Left forelimb (tissue), 1 donor: ENCODE measurements around the gene ANKRD33B.
"Not testable (repeated sequence)": the region's sequence is repeated elsewhere in the genome, so short reads cannot be mapped to it uniquely, and the experiment has no call there.

Source experiments
- DNase-seq: peaks from one replicate; pipeline ENCODE4 v3.0.0-alpha.2; 2018; ENCODE audit warnings: low spot score

ANKRD33B gene

DNA sequence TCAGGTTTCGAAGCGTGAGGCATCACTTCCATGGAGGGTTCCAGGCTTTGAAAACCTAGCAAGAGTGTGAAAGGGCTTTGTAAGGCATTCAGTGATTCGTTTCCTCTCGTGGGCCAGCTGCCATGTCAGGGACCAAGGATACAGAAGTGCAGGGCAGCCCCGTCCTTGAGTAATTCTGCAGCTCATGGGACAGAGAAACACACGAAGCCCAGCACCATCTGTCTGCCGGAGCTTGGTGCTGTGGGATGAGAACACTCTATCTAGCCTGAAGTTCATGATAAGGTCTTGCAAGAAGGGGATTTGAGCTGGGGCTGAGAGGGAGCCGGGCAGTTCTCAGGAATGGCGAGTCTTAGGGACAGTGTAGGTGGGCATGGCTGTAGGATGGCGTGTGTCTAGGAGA, 55.8 kb downstream of the ANKRD33B start:
- DNase-seq: no peak

DNA sequence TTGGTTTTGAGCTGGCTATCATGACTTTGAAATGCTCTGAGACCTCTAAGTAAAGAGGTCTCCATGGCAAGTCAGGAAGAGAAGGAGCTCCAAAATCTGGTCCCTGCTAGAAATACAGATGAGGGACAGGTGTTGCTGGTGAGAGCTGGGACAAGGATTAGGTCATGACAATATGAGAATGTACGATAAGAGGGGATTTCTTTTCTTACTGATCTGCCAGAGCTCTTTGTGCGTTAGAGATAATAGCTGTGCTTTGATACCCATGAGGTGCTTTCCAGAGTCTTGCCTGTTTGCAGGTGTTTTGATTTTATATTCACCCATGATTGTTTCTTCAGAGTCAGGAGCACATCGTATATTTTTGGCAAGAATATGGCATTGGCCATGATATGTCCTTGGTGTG, 56.5 kb downstream of the ANKRD33B start:
- DNase-seq: no peak

DNA sequence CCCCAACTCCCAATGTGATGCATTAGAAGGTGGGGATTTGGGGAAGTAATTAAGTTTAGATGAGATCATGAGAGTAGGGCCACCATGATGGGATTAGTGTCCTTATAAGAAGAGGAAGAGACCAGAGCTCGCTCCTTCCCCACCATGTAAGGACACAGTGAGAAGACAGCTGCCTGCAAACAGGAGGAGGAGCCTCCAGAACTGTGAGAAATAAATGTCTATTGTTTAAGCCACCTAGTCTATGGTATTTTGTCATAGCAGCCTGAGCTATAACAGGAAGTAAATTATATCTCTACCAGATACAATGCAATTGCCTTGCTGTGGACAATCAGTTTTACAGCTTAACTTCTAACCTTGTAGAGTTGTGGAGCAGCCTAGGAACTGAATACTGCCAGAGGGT, 58.0 kb downstream of the ANKRD33B start:
- no peak for DNase-seq

DNA sequence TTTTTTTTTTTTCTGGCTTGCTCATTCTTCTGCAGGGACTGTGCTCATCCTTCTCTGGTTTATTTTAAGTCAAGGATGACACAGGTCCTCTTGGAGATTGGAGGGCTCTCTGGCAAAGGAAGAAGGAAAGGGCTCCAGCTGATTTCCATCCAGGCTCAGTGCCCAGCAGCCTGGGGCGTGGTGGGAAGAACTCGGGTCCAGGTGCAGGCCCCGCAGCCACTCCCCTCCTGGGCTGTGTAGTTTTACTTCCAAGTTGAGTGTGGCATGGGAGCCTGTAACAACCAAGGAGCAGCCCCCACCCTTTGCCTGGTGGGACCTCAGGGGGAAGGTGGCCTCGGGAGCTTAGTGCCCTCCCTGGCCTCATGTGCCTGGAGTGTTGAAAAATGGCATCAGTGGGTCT, 58.9 kb downstream of the ANKRD33B start:
- DNase-seq: no peak

DNA sequence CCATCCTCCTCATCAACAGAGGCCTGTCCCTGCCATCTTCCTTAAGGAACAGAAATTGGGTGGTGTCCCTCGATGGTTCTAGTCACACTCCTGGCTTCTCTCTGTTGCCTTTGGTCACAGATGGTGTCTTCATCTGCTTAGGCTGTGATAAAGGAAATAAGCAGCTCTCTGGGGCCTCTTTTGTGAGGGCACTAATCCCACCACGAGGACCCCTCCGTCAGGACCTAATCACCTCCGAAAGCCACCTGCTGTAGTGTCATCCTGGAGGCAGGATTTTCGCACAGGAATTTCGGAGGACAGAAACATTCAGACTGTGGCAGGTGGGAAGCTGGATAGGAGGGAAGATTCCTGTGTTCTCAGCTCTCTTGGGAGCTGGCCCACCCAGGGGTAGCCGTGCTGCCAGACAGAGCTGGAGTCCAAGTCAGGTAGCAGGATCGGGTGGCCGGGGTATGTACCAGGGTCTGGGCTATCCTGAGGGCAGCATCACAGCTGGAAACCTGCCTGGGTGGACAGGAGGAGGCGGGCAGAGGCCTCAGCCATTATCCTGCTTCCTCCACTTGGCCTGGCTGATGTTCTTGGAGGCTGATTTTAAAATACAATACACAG, 59.5 kb downstream of the ANKRD33B start:
- DNase-seq: no peak

DNA sequence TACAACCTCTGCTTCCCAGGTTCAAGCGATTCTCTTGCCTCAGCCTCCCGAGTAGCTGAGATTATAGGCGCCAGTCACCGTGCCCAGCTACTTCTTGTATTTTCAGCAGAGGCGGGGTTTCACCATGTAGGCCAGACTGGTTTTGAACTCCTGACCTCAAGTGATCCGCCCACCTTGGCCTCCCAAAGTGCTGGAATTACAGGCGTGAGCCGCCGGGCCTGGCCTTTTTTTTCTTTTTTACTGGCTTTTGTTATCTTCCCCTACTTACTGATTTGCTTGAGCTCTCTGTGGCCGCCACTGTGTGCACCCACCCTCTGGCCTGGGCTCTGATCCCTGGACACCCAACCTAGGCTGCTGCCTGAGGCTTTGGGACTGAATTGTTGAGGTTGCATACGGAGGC, 60.3 kb downstream of the ANKRD33B start:
- DNase-seq: no peak

DNA sequence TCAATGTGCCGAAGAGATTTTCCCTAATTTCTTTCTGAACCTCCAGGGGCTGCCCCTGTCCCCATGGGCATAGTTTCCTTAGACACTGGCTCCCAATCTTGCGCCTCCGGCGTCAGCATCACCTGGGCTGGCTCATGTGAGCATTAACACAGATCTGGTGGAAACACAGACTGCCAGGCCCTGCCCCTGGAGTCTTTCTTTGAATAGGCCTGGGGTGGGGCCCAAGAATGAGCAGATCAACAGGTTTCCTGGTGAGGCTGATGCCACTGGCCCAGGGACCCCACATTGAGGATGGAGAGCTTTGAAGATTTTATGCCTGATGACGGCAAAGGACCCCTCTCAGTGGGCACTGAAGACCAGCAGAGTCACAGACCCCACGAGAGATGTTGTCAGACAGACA, 60.8 kb downstream of the ANKRD33B start:
- DNase-seq: no peak

DNA sequence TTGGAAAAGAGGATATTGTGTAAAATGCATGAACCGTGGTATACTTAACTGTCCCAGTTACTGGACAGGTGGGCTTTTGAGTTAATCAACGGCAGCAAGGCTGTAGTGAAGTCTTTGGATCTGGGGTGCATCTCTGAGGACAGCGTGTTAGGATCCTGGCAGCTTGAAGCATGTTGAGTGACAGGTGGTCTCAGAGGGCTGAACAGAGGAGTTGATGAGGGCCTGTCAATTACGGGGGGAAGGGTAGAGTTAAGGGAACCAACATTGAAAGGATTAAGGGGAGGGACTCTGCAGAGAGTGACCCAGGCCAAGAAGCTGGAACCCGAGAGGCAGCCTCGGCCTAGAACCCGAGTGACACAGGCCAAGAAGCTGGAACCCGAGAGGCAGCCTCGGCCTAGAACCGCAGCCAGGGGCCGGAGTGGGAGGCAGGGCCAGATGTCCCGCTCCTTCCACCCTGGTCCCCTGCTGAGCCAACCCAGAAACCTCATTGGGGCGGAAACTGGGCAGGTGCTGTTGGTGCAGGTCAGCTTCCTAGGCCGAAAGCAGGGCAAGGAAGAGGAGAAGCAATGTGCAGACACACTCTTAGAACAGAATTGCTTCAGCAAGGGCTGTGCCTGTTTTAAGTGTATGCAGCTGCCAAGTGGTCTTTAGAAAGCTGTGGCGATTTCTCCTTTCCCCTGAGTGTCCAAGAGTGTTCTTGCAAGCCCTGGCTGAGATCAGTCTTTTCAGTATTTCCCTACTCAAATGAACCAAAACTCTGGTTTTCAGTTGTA, 62.0 kb downstream of the ANKRD33B start:
- no peak for DNase-seq

DNA sequence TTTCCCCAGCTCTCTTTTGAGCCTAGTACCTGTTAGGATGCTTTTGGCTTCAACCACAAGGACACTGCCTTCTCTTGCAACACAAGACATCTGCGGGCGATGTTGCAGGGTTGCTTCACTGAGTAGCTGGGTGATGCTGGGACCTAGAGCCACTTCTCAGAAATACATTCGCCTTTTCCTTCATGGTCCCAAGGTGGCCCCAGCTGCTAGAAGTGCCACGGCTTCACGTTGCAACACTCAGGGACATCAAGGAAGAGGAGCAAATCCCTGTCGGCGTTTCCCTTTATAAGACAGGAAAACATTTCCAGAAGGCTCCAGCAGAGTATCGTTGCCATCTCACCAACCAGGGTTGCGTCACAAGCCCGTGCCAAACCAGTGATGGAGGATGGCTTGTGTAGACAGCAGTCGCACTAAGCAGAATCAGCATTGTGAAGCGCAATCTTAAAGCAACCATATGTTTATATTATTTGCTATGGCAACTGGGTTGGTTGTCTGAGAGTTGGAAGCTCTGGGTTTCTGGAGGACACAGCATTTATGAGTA, 62.7 kb downstream of the ANKRD33B start:
- no peak for DNase-seq

DNA sequence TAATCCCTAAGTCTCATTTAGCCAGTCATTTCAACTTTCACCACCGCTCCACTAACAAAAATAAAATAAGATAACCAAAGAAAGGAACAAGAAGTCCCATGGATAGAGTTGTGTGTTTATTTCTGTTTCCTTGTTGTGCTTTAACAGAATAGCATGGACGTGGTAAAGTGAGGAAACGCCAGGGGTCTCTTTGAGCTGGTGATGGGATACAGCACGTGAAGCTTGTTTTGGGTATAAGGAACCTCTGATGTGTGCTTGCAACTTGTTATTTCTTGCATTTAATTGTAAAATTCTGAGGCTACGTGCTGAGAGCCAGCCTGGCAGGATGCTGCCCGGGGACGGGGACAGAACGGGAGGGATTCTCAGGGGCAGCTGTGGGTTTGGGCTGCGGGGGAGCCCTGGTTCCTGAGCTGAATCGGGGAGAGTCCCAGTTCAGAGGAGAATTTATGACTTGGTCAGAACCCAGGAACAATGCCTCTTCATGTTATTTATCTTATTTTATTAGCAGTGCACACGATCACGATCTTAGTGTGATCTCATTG, 63.4 kb downstream of the ANKRD33B start:
- no peak for DNase-seq

DNA sequence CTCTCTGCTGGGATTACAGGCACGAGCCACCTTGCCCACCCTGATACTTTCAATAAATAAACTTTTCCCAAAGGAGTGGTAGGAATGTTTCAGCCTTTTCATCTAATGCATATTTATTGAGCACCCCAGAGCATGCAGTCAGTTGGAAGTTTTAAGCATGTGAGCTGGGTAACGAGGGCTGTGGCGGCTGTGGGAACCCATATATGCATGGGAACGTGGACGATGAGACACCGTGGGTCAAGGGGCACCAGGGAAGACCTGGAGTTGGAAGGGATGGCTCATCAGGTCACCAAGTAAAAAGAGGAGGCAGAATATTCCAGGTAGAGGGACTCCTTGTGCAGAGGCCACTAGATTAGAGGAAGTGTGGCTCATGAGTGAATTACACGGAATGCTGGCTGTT, 64.7 kb downstream of the ANKRD33B start:
- DNase-seq: no peak

DNA sequence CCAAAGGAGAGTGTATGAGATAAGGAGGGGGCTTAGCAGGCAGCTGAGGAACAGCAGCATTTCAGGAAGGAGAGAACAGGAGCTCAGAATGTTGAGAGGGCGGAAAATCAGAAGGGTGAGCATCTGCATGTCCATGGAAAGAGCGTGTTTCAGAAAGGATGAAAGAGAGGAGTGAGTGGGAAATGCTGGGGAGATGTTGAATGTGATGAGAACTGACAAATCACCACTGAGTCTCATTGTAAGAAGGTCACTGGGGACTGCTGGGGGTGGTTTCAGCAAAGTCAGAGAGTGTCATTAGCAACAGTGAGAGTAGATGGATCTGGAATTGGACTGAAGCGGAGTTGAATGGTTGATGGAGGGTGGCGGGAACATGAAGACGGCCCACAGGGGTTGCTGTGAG, 65.8 kb downstream of the ANKRD33B start:
- DNase-seq: no peak

DNA sequence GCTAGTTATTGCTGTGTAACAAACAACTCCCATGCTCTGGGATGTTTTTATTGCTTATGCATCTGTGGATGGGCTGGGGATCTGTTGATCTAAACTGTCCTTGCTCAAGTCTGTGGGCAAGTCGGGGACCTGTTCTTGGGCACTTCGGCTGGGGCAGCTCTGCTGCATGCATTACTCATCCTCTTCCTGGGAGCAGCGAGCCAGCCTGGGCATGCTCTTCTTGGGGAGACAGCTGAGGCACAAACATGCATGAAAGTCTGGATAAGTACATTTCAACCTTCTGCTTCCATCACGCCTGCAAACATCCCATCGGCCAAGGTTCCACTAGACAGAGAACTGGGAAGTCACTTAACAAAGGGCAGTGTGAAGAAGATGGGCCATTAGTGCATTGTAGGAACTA, 66.3 kb downstream of the ANKRD33B start:
- DNase-seq: no peak

DNA sequence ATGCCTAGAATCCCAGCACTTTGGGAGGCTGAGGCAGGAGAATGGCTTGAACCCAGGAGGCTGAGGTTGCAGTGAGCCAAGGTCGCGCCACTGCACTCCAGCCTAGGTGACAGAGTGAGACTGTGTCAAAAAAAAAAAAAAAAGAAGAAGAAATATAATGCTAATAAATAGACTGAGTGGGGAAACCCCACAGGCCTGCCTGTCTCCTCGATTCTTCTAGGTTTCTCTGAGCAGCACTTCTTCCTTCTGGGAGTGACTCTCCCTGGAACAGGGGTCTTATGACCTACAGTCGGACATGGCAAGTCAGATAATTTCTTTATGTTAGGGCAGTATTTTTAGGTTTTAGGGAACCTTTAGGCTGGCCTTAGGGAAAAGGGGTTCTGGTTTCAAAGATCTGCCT, 66.9 kb downstream of the ANKRD33B start:
- not testable (repeated sequence) for DNase-seq

DNA sequence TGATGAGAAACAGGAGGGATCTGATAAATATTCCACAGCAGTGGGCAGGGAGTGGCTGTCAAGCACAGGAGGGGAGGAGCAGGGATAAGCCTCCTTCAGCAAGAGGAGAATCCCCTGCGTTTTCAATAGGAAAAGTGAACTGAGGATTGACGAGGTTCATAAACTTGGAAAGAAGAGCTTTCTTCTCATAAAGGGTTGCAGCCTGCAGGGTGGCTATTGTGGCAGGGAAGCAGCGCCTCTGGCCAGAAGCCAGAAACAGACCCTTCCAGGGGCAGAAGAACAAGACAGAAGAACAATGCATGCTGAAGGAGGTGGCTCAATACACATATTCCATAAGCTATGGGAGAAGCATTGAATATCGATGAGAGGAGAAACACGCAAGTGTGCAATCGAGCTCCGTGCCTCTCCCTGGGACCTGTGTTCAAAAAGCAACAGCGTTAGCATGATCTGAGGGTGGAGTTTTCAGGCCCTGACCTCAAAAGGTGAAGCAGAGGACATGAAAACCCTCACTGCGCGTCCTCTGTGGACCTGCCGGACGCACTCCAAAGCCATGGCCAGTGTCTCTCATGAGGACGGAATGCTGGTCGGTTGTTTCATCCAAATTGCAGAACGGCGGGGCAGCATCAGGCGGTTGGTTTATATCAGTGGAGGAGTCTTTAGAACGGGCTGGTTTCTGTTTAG, 67.6 kb downstream of the ANKRD33B start:
- DNase-seq: no peak

DNA sequence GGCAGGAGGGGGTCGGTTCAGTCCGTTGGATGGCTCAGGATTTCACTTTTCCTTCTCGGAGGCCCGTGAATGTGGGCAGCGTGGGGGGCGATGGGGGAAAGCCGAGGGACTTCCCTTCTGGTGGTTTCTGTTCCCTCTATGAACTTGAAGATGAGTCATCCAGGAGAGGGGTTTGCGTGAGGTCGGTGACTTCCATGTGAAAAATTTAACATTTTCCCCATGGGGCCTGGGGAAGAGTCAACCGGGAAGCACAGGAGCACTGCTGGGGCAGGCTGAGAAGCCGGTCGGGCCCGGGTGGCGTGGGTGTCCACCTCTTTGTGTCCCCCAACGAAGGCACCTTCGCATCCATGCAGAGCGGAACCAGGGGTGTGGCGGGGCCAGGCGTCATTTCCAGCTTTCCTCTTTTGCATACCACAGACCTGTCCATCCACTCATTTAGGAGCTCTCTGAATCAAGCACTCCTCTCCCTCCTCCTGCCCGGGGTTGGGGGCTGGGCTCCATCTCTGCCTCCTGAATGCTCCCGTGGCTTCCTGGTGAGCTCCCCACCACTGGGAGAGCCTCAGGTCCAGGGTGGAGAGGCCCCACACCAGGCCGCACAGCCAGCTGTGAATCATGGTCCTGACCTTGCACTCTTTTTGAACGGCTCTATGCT, 68.4 kb downstream of the ANKRD33B start:
- DNase-seq: no peak

DNA sequence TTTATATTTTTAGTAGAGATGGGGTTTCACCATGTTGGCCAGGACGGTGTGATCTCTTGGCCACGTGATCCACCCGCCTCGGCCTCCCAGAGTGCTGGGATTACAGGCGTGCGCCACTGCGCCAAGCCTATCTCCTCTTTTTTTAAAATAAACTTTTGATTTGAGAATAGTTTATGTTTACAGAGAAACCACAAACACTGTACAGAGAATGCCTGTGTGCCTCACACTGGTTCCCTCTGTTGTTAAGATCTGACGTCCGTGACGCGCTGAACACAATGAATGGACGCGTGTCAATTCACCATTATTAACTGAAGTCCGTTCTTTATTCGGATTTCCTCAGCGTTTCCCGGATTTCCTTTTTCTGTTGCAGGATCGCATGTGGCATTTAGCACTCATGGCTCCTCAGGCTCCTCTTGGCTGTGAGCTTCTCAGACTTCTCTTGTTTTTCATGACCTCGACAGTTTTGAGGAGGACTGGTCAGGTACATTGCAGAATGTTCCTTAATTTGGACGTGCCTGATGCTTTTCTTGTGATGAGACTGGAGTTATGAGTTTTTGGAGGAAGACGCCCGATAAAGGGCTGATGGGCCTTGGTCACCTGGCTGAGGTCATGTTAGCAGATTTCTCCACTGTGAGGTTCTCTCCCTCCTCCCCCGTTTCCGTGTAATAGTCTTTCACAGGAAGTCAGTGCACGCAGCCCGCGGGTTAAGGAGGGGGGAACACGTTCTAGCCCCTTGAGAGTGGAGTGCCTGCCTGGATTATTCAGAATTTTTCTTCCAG, 69.6 kb downstream of the ANKRD33B start:
- no peak for DNase-seq

DNA sequence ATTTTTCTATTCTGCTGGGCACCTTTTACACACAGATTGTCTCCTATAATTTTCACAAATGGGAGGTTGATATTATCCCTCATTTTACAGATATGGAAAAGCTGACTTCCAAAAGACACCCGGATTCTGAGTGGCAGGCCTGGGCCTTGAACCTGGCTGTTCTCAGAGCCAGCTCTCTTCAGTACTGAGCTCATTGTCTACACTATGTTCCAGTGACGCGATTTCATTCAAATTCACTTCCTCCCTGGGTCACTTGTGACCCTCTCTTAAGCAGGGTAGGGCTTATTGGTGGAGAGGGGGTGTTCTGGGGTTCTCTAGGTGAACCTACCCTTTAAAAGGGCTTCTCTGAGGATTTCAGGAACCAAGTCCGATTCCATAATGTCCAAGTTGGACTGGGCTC, 70.2 kb downstream of the ANKRD33B start:
- DNase-seq: no peak

DNA sequence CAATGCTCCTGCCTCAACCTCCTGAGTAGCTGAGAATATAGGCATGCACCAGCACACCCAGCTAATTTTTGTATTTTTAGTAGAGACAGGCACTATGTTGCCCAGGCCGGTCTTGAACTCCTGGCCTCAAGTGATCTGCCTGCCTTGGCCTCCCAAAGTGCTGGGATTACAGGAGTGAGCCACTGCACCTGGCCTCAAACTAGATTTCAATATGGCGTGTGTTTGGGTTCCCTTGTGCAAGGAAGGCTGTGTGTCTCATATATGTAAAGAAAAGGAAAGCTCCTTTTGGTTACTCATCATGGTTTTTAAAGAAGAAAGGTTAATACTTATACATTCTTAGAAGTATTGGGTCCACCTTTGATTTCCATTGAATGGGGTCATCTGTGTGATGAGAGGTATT, 70.7 kb downstream of the ANKRD33B start:
- no peak for DNase-seq

DNA sequence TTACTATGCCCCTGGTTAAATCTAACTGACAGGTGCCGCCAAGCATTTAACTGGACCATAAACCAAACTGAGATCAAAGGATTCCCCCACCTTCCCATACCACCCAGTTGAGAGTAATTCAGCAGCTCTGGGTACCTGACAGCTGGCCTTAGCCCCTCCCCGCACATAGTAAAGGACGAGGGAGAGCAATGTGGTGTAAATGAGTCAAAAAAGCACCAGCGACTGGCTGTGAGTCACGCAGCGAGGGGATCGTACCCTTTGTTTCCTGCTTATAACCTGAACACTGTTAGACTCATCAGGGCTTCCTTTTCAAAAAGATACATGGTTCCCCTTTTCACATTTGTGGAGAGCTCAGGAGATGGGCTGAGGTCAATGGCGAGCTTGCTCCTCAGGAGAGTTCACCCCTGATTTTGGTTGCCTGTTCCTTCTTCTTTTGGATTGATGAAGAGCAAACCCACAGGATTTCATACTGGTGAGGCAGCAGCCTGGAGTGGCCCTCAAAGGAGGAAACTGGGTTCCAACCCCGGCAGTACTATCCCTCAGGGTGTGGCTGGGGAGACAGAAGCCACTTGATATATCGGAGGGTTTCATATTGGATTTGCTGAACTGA, 71.5 kb downstream of the ANKRD33B start:
- DNase-seq: no peak

DNA sequence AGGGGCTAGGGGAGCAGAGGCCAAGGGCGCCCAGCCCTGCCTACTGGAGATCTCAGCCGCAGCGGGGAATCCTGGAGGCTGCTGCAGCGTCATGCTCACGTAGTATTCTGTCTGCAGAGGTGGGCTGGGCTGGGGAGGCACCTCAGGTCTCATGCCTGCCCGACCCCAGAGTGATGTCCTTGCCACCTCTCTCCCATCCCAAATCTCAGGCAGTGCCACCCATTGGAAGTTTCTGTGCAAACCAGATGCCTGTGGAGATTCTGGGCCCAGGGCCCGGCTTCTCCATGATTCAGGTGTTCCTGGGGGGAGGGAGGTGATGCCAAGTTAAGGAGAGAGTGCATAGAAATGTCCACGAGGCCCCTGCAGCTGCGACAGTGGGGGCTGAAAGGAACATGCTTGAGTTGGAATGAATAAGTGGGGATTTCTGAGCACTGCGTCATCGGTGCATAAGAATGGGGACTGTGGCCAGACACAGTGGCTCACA, 72.0 kb downstream of the ANKRD33B start:
- DNase-seq: no peak
